ENCODE results near the gene GABRA5. TPM values are rescaled to one million over a fixed set of nuclear protein-coding genes. Genes with fewer than 3 reads are reported as not detected.

GABRA5 gene
- total RNA-seq, 1 donor from 2014 or later: 0.54 TPM

- H3K4me1 Mint-ChIP-seq: peaks cover 24% of the 10 kb centered on the region
- peak overlapping the region; percentile 84 for H3K4me3 Mint-ChIP-seq
- H3K9me3 Mint-ChIP-seq: no peaks in the 10 kb centered on the region
- DNase-seq (ENCODE audit: low read depth, low spot score): no peak
- TF ChIP-seq CTCF (conservative IDR thresholded peaks at IDR 0.05): no peak
- no peaks in the 10 kb centered on the region for H3K36me3 Mint-ChIP-seq (ENCODE audit: low read depth)
- H3K27ac Mint-ChIP-seq (ENCODE audit: unreplicated experiment): no peak overlapping the region
- H3K27me3 Mint-ChIP-seq (ENCODE audit: low read depth): peaks cover 42% of the 10 kb centered on the region
Observed at GRCh38 chr15:26972636-26973035, 105.8 kb downstream of the GABRA5 start.

GRCh38 chr15:26974120-26974780 lies 107.4 kb downstream of the GABRA5 start:
- Mint-ChIP-seq H3K9me3 (no peaks in the 10 kb centered on the region), H3K4me1 (peaks cover 24% of the 10 kb centered on the region), H3K4me3 (peak overlapping the region; percentile 78), H3K27me3 (ENCODE audit: low read depth) (peaks cover 39% of the 10 kb centered on the region), H3K27ac (ENCODE audit: unreplicated experiment) (no peak overlapping the region), H3K36me3 (ENCODE audit: low read depth) (no peaks in the 10 kb centered on the region)
- TF ChIP-seq CTCF (conservative IDR thresholded peaks at IDR 0.05): peak; percentile 72
- DNase-seq (ENCODE audit: low read depth, low spot score): no peak

- no peaks in the 10 kb centered on the region for H3K4me1 Mint-ChIP-seq
- H3K27ac Mint-ChIP-seq (ENCODE audit: unreplicated experiment): no peak overlapping the region
- TF ChIP-seq CTCF (conservative IDR thresholded peaks at IDR 0.05): no peak
- no peaks in the 10 kb centered on the region for H3K27me3 Mint-ChIP-seq (ENCODE audit: low read depth)
- H3K36me3 Mint-ChIP-seq (ENCODE audit: low read depth): peaks cover 4% of the 10 kb centered on the region
- peaks cover 3% of the 10 kb centered on the region for H3K9me3 Mint-ChIP-seq
- DNase-seq (ENCODE audit: low read depth, low spot score): no peak
- no peak overlapping the region for H3K4me3 Mint-ChIP-seq
Observed at GRCh38 chr15:26981492-26981891, 114.6 kb downstream of the GABRA5 start.

GRCh38 chr15:26983822-26984221 lies 117.0 kb downstream of the GABRA5 start:
- no peak overlapping the region for H3K4me3 Mint-ChIP-seq
- no peak for DNase-seq (ENCODE audit: low read depth, low spot score)
- H3K4me1 Mint-ChIP-seq: no peaks in the 10 kb centered on the region
- no peaks in the 10 kb centered on the region for H3K27me3 Mint-ChIP-seq (ENCODE audit: low read depth)
- TF ChIP-seq CTCF (conservative IDR thresholded peaks at IDR 0.05): peak; percentile 39
- peaks cover 6% of the 10 kb centered on the region for H3K36me3 Mint-ChIP-seq (ENCODE audit: low read depth)
- H3K9me3 Mint-ChIP-seq: peaks cover 3% of the 10 kb centered on the region
- no peak overlapping the region for H3K27ac Mint-ChIP-seq (ENCODE audit: unreplicated experiment)

GRCh38 chr15:26985050-26985449 lies 118.2 kb downstream of the GABRA5 start:
- Mint-ChIP-seq H3K27ac (ENCODE audit: unreplicated experiment) (no peak overlapping the region), H3K4me3 (no peak overlapping the region), H3K27me3 (ENCODE audit: low read depth) (no peaks in the 10 kb centered on the region), H3K36me3 (ENCODE audit: low read depth) (peaks cover 6% of the 10 kb centered on the region), H3K4me1 (no peaks in the 10 kb centered on the region), H3K9me3 (peaks cover 6% of the 10 kb centered on the region)
- no peak for DNase-seq (ENCODE audit: low read depth, low spot score)
- TF ChIP-seq CTCF (conservative IDR thresholded peaks at IDR 0.05): no peak

Measured in neural crest cell (in vitro differentiated cells).